IgD-negative memory B cell (primary cell): Measurements from ENCODE around the gene ABCA2. TPM values are rescaled to one million over a fixed set of nuclear protein-coding genes. Genes with fewer than 3 reads are reported as not detected.

Experiments
- H3K27ac Mint-ChIP-seq, 3 donors: one replicate each; pipeline ENCODE4 v1.8.0; 2020 to 2022; ENCODE audit warnings: mild to moderate bottlenecking in 3 of 3, mixed read lengths in 3 of 3, moderate library complexity in 1 of 3
- H3K27me3 Mint-ChIP-seq: one replicate; pipeline ENCODE4 v1.8.0; 2021; ENCODE audit warnings: mixed read lengths
- H3K36me3 Mint-ChIP-seq: one replicate; pipeline ENCODE4 v1.8.0; 2020; ENCODE audit warnings: mild to moderate bottlenecking, mixed read lengths
- H3K4me1 Mint-ChIP-seq, 3 donors: one replicate each; pipeline ENCODE4 v1.8.0; 2020 to 2022; ENCODE audit warnings: mixed read lengths in 3 of 3, mild to moderate bottlenecking in 1 of 3
- H3K4me3 Mint-ChIP-seq, 4 donors: one replicate each; pipeline ENCODE4 v1.8.0; 2020 to 2022; ENCODE audit warnings: mild to moderate bottlenecking in 4 of 4, mixed read lengths in 4 of 4, moderate library complexity in 3 of 4
- H3K9me3 Mint-ChIP-seq, 3 donors: one replicate each; pipeline ENCODE4 v1.8.0; 2020 to 2021; ENCODE audit warnings: mixed read lengths in 3 of 3, mild to moderate bottlenecking in 1 of 3
- polyA plus RNA-seq: library from polyadenylated mRNA; unstranded; fragments of 300-500 nt; fragmentation: Illumina TruSeq; gene quantifications from one replicate; pipeline ENCODE4 v1.2.3, GENCODE V29; 2021

ABCA2 gene
- polyA plus RNA-seq, 1 donor from 2014 or later: 3.9 TPM

GRCh38 chr9:137019891-137020683, 8.0 kb downstream of the ABCA2 start:
- peaks cover 0 to 1% (median 0%) of the 10 kb centered on the region in 3 donors for H3K4me1 Mint-ChIP-seq
- no peaks in the 10 kb centered on the region for H3K27me3 Mint-ChIP-seq
- no peak overlapping the region for H3K27ac Mint-ChIP-seq
- no peak overlapping the region for H3K4me3 Mint-ChIP-seq
- peaks cover 3% of the 10 kb centered on the region for H3K36me3 Mint-ChIP-seq
- no peaks in the 10 kb centered on the region for H3K9me3 Mint-ChIP-seq

DNA sequence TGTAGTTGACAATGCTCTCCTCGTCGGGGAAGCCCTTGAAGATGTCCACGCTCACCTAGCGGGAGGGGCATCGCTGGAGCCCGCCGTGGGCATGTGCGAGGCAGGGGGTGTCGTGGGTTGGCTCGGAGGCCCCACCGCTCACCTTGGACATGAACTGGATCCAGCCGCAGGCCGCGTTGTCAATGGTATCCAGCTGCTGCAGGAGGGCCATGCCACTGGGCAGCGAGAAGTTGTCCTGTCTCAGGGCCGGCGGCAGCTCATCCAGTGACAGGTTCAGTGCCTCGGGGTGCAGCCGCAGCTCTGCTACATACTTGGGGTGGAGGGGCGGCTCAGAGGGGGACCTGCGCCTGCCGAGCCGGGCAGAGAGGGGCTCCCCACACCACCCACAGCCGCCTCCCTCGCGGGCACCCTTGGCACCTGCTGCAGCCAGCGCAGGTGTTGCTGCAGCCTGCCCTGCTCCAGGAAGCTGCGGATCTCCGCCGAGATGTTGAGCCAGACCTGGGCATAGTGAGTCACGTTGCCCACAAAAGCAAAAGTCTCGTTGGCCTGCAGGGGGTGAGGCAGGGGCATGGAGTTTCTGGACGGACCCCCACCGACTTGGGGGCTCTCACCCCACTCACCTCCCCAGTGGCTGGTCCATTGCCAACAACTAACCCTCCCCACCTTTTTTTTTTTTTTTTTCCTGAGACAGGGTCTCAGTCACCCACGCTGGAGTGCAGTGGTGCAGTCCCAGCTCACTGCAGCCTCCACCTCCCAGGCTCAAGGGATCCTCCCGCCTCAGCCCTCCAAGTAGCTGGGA, 9.1 kb downstream of the ABCA2 start:
- H3K9me3 Mint-ChIP-seq: no peaks in the 10 kb centered on the region

DNA sequence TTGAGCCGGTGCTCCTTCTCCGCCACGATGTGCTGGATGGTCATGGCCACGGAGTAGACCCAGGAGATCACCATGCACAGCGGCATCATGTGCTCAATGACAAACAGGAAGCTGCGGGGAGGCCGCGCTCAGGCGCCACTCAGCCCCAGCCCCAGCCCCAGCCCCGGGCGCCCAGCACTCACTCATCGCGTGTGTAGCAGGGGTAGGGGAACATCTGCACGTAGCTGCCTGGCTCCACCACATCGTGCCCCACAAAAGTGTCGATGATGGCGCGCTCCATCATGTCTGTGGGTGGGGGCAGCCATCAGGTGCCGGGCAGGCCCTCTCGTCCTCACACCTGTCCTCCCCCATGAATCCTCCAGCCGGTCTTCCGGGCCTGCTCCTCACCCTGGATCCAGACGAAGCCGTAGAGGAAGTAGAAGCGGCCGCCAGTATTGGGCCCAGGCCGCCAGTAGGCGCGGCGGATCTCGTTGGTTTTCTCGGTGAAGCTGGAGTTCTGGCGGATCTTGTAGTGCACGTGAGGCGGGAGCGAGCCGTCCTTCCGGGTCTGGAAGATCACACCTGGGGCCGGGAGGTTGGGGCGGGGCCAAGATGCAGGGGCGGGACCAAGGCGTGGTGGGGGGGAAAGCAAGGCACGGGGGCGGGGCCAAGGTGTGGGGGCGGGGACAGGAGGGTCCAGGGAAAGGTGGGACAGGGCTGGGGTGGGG, 10.1 kb downstream of the ABCA2 start:
- peak overlapping the region in 1 of 3 donors; percentile 67 for H3K27ac Mint-ChIP-seq
- H3K4me1 Mint-ChIP-seq: peaks cover 0 to 1% (median 0%) of the 10 kb centered on the region in 3 donors
- no peaks in the 10 kb centered on the region for H3K27me3 Mint-ChIP-seq
- H3K36me3 Mint-ChIP-seq: peaks cover 3% of the 10 kb centered on the region
- no peak overlapping the region for H3K4me3 Mint-ChIP-seq
- H3K9me3 Mint-ChIP-seq: no peaks in the 10 kb centered on the region

More for the DNA sequence above, 9.1 kb downstream of the ABCA2 start:
- peaks cover 0 to 1% (median 0%) of the 10 kb centered on the region in 3 donors for H3K4me1 Mint-ChIP-seq
- no peak overlapping the region for H3K27ac Mint-ChIP-seq
- H3K27me3 Mint-ChIP-seq: no peaks in the 10 kb centered on the region
- H3K36me3 Mint-ChIP-seq: peaks cover 3% of the 10 kb centered on the region
- no peak overlapping the region for H3K4me3 Mint-ChIP-seq

DNA sequence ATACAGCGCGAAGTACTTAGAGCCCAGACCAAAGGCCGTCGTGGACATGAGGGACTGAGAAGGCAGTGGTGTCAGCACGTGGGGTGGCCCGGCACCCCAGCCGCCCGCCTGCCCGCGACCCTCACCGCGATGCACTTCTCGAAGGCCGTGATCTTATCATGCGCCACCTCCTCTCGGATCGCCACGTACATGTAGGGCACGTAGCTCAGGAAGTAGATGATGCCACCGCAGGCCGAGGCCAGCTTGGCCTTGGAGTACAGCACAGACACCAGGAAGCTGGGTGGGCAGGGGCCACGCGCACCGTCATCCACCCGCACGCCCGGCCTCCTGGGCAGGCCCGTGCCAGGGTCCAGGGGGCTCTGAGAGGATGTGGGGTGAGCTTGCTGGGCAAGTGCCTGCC, 11.0 kb downstream of the ABCA2 start:
- peaks cover 0 to under 1% (median 0%) of the 10 kb centered on the region in 3 donors for H3K4me1 Mint-ChIP-seq
- H3K27me3 Mint-ChIP-seq: no peaks in the 10 kb centered on the region
- peaks cover 3% of the 10 kb centered on the region for H3K36me3 Mint-ChIP-seq
- no peak overlapping the region for H3K4me3 Mint-ChIP-seq
- H3K27ac Mint-ChIP-seq: no peak overlapping the region
- H3K9me3 Mint-ChIP-seq: no peaks in the 10 kb centered on the region

DNA sequence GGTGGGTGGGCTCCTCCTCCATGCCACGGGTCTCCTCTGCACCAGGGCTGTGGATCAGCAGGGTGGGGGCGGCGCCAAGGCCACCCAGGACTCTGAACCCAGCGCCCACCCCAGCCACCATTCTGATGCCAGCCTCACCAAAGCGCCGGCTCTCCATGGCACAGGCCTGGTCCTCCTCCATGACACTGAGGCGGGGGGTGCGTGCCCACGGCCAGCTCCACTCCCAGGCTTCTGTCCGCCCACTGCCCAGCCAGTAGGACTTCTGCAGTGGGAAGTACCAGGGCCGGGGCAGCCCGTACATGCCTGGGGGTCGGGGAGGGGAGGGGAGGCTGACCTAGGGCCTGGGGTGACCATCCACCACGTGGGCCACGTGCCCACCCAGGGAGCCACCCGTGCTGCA, 11.6 kb downstream of the ABCA2 start:
- peaks cover 3% of the 10 kb centered on the region for H3K36me3 Mint-ChIP-seq
- no peak overlapping the region for H3K4me3 Mint-ChIP-seq
- no peak overlapping the region for H3K27ac Mint-ChIP-seq
- no peaks in the 10 kb centered on the region for H3K27me3 Mint-ChIP-seq
- H3K9me3 Mint-ChIP-seq: no peaks in the 10 kb centered on the region
- no peaks in the 10 kb centered on the region for H3K4me1 Mint-ChIP-seq

- no peak overlapping the region for H3K27ac Mint-ChIP-seq
- H3K4me3 Mint-ChIP-seq: no peak overlapping the region
- peaks cover 3% of the 10 kb centered on the region for H3K36me3 Mint-ChIP-seq
- H3K9me3 Mint-ChIP-seq: no peaks in the 10 kb centered on the region
- no peaks in the 10 kb centered on the region for H3K4me1 Mint-ChIP-seq
- H3K27me3 Mint-ChIP-seq: no peaks in the 10 kb centered on the region
These were observed 12.1 kb downstream of the ABCA2 start for GRCh38 chr9:137015976-137016375.

GRCh38 chr9:137015540-137015930, 12.5 kb downstream of the ABCA2 start:
- no peaks in the 10 kb centered on the region for H3K27me3 Mint-ChIP-seq
- H3K4me3 Mint-ChIP-seq: no peak overlapping the region
- H3K27ac Mint-ChIP-seq: no peak overlapping the region
- H3K9me3 Mint-ChIP-seq: no peaks in the 10 kb centered on the region
- H3K4me1 Mint-ChIP-seq: no peaks in the 10 kb centered on the region
- peaks cover 3% of the 10 kb centered on the region for H3K36me3 Mint-ChIP-seq

DNA sequence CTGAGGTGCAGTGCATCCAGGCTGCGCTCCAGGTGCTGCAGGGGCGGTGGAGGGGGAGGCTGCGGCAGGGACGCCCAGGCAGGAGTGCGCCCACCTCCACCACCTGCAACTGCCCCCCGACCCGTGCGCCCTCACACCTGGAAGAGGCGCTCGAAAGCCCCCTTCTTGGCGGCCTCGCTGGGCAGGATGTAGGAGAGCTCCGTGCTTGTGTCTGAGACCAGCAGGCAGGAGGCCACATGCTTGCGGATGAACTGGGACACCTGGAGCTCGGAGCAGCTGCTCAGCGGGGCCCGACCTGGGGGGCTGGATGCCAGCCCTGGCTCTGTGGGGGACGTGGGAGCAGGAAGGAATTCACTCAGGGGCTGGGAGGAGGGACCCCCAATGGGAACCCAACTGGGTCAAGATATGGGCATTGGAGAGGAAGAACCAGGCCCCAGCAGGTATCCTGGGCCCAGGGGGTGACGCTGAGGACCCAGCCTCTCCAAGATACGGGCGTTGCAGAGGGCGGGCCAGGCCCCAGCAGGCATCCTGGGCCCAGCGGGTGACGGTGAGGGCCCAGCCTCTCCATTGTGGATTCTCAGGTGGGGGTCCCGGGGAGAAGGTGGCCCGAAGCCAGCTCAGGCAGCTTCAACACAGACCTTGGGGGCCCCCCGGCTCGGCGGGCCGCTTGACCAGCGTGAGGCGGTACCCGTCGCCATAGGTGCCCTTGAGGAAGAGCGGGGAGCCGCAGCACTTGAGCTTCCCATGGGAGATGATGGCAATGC, 13.1 kb downstream of the ABCA2 start:
- Mint-ChIP-seq H3K36me3 (peaks cover 3% of the 10 kb centered on the region), H3K27me3 (no peaks in the 10 kb centered on the region), H3K9me3 (no peaks in the 10 kb centered on the region), H3K4me3 (no peak overlapping the region), H3K4me1 (no peaks in the 10 kb centered on the region), H3K27ac (no peak overlapping the region)

DNA sequence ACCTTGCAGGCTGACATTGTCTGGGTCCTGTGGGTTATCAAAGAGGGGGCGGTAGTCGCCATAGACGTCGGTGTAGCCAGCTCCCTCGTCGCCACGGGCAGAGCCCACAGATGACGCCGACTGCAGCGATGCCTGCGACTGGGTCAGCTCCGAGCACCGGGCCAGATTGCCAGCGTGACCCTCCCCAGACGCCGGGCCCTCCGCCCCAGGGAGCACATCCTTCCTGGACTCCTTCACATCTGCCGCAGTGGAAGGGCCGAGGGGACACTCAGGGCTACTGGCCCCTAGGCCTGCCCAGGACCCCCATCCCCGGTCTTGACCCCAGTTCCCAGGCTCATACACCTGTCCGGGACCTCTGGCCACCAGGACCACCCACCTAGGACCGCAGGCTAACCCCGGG, 13.9 kb downstream of the ABCA2 start:
- Mint-ChIP-seq H3K4me3 (peak overlapping the region in 1 of 4 donors; percentile 22), H3K9me3 (no peaks in the 10 kb centered on the region), H3K27ac (no peak overlapping the region), H3K4me1 (no peaks in the 10 kb centered on the region), H3K27me3 (no peaks in the 10 kb centered on the region), H3K36me3 (peaks cover 1% of the 10 kb centered on the region)

- Mint-ChIP-seq H3K27ac (no peak overlapping the region), H3K36me3 (peaks cover under 1% of the 10 kb centered on the region), H3K4me3 (no peak overlapping the region), H3K9me3 (no peaks in the 10 kb centered on the region), H3K27me3 (no peaks in the 10 kb centered on the region), H3K4me1 (no peaks in the 10 kb centered on the region)
These were observed 14.5 kb downstream of the ABCA2 start for GRCh38 chr9:137013571-137013940.

DNA sequence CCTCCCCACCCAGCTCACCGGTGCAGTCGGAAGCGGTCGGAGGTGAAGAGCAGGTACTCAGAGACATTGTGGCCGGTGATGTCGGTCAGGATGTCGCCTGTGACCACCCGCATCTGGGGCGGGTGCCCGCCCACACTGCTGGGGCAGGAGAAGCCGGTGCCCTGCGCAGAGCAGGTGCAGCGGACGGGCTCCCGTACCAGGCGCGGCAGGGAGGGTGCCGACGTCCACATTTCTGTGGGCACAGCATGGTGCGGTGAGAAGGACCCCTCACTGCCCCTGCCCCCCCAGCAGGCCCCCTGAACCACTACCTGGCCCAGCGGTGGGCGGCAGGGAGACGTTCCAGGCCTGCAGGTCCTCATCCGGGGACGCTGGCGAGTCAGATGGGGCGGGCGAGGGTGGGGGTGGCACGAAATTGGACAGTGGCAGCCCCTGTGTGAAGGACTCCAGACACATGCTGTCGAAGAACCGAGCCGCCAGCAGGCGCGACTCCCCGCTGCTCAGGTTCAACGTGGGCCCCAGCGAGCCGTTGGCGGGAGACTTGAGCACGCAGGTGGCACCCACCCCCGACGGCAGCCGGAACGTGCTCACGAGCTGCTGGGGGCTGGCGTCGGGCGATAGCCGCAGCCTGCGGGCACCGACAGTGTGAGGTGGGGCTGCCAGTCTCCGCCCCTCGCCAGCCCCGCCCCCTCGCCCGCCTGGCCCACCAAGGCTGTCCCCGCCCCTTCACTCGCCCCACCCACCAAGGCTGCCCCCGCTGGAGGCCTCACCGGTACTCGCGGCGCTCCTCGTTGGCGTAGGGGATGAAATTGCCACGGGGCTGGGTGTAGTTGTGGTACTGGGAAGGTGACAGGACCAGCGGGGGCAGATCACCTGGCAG, 15.1 kb downstream of the ABCA2 start:
- Mint-ChIP-seq H3K4me3 (no peak overlapping the region), H3K9me3 (no peaks in the 10 kb centered on the region), H3K36me3 (no peaks in the 10 kb centered on the region), H3K27me3 (no peaks in the 10 kb centered on the region), H3K4me1 (no peaks in the 10 kb centered on the region), H3K27ac (no peak overlapping the region)

DNA sequence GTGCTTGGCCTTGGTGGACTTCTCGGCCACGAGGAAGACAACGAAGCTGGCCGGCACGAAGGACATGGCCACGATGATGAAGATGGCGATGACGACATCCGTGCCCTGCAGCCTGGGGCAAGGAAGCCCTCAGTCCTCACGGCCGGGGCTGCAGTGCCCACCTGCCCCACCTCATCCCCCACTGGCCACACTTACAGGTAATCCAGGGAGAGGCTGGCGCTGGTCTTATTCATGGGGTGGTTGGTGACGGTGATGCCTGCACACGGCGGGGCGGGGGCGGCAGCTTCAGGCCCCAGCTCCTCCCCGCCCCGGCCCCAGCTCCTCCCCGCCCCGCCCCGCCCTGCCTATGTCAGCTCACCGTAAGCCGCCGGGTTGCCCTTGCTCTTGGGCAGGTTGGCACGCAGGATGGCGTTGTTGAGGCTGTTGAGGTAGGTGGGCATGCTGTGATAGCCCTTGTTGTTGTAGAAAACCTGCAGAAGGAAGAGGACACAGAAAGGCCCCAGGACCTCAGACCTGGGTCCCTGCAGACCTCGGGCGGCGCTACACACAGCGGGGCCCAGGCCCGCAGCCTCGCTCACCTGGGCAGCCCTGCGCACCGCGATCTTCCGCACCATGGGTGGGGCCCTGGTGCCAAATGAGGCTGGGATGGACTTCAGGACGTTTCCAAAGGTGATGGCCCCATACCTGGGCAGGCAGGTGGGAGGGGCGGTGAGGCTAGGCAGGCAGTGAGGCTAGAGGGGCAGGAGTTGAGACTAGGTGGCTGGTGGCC, 15.9 kb downstream of the ABCA2 start:
- Mint-ChIP-seq H3K36me3 (no peaks in the 10 kb centered on the region), H3K4me1 (no peaks in the 10 kb centered on the region), H3K4me3 (no peak overlapping the region), H3K9me3 (no peaks in the 10 kb centered on the region), H3K27ac (no peak overlapping the region), H3K27me3 (no peaks in the 10 kb centered on the region)

DNA sequence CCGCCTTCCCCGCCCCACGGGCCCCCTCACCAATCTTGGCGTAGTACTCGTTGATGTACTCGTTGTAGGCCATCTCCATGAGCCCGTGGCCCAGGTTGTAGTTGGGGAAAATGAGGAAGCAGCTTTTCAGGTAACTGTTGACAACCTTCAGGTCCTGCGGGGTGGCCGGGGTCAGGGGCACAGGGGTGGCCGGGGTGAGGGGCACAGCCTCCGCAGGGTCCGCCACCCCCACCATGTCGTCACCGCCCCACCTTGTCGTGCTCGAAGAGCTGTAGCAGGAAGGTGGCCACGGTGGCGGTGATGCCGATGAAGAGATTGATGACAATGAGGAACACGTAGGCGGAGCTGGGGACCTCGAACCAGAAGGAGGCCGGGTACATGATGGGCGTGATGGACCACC, 16.9 kb downstream of the ABCA2 start:
- Mint-ChIP-seq H3K36me3 (no peaks in the 10 kb centered on the region), H3K27ac (no peak overlapping the region), H3K4me3 (no peak overlapping the region), H3K4me1 (no peaks in the 10 kb centered on the region), H3K27me3 (peaks cover 3% of the 10 kb centered on the region), H3K9me3 (no peaks in the 10 kb centered on the region)
